ENCODE results near the gene TSPAN33. TPM values are rescaled to one million over a fixed set of nuclear protein-coding genes. Genes with fewer than 3 reads are reported as not detected.

Gene TSPAN33, protein sequence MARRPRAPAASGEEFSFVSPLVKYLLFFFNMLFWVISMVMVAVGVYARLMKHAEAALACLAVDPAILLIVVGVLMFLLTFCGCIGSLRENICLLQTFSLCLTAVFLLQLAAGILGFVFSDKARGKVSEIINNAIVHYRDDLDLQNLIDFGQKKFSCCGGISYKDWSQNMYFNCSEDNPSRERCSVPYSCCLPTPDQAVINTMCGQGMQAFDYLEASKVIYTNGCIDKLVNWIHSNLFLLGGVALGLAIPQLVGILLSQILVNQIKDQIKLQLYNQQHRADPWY
- total RNA-seq = 14.5 TPM

DNA sequence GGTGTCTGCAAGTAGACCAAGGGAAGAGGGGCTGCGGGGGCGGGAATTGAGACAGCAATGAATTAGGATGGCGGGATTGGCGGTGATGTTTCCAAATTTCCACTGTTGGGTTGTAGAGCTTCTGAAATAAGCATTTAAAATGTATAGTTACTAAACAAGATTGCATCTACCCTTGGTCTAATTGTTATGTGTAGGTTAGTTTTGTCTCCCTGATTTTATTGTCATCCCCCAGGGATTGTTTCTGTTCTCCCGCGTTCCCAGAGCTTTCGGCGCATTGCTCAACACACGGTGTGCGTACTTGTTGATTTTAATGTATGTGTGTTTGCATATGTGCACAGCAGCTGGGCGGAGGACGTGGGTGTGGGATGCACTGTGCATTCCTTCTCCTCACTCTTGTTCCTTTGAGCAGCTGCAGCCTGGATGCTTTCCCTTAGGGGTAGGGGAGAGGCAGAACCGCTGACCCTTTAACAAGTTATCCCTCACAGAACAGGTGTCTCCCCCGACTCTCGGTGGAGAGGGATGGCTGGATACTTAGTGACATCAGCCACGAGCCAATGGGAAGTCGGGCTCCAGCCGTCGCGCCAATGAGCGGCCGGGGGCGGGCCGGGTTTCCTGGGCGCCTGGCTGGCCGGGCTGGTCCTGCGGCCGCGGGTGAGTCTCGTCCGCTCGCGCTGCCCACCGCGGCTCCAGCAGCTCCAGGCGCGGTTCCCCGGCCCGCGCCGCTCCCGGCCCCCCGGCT, at the start of gene TSPAN33:
Gene TSPAN33, plus strand, starts transcription at position 613 of the 739 bp plus-strand sequence. CDS start 274 bp downstream, outside the sequence.

DNA sequence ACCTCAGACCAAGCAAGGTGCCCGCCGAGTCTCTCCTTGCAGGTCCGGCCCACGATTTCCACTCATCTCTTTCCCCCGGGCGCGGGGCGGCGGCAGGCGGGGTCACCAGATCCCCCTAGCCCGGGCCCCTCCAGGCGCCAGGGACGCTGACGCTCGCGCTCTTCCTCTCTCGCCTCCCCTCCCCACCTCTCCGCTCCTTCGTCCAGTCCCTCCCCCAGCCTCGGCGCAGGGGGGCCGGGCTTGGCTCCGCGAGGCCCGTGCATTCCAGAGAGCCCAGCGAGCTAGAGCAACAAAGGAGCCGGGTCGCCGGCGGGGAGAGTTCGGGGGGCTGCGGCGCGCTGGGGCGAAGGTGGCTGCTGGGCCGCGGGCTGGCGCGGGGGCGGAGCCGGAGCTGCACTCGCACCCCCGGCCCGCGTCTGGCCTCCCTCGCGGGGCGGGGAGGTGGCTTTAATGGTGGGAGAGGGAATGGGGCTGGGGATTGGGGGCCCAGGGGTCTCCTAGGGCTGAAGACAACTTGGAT, 43.9 kb downstream of the TSPAN33 start, which contains the start of gene SMO:
Gene SMO, plus strand, starts transcription at position 262 of the 520 bp plus-strand sequence. CDS start 519 bp downstream, outside the sequence.

Small RNA genes lying within 50 kb of the gene (small RNA-seq; reads per million reads assigned to genes)
- 0.13 reads per million for gene RNY1P11

Other genes with a start within 250 kb of the TSPAN33 start
- 1.2 TPM for gene KCP, start 234.0 kb upstream of the TSPAN33 start, total RNA-seq
- gene IRF5, start 206.8 kb upstream of the TSPAN33 start, total RNA-seq = 3.9 TPM
- 85.8 TPM for gene TNPO3, start 89.6 kb upstream of the TSPAN33 start, total RNA-seq
- 15.5 TPM for gene SMO, start 43.9 kb downstream of the TSPAN33 start, total RNA-seq
- 36.0 TPM for gene AHCYL2, start 80.3 kb downstream of the TSPAN33 start, total RNA-seq